Loucy (cell line): Measurements from ENCODE around the gene KITLG.

Source experiments
- H2AFZ ChIP-seq: fragments of 200-600 bp; sonication (generic); 2 replicates; pipeline ENCODE4 v1.6.0; 2016; ENCODE audit warnings: antibody characterized with exemption, mild to moderate bottlenecking, low read length, moderate library complexity
- H3F3A ChIP-seq: fragments of 200-600 bp; 2 replicates; pipeline ENCODE4 v1.6.0; 2016; ENCODE audit warnings: antibody characterized with exemption, low read depth, mild to moderate bottlenecking
- H3K27me3 ChIP-seq: fragments of 200-600 bp; sonication (generic); 2 replicates; pipeline ENCODE4 v1.6.1; 2014; ENCODE audit warnings: low read length, mild to moderate bottlenecking; ENCODE audit not compliant: insufficient read depth, poor library complexity, severe bottlenecking
- H3K36me3 ChIP-seq: fragments of 200-600 bp; sonication (generic); 2 replicates; pipeline ENCODE4 v1.6.1; 2016; ENCODE audit warnings: low read length; ENCODE audit not compliant: insufficient read depth
- H3K4me1 ChIP-seq: fragments of 200-600 bp; sonication (generic); 2 replicates; pipeline ENCODE4 v1.5.1; 2014; ENCODE audit warnings: low read length, mild to moderate bottlenecking; ENCODE audit not compliant: insufficient read depth, poor library complexity, severe bottlenecking
- H3K4me2 ChIP-seq: fragments of 200-600 bp; sonication (generic); 2 replicates; pipeline ENCODE4 v1.6.0; 2014; ENCODE audit warnings: antibody characterized with exemption, low read length, low read depth, mild to moderate bottlenecking; ENCODE audit not compliant: poor library complexity, severe bottlenecking
- H3K4me3 ChIP-seq: fragments of 200-600 bp; sonication (generic); 2 replicates; pipeline ENCODE4 v1.5.1; 2014; ENCODE audit warnings: low read length, mild to moderate bottlenecking, mixed read lengths; ENCODE audit not compliant: poor library complexity, severe bottlenecking
- H3K79me2 ChIP-seq: fragments of 200-600 bp; sonication (generic); 2 replicates; pipeline ENCODE4 v1.6.1; 2014; ENCODE audit warnings: low read length; ENCODE audit not compliant: insufficient read depth
- H3K9ac ChIP-seq: fragments of 200-600 bp; sonication (generic); 2 replicates; pipeline ENCODE4 v1.6.0; 2014; ENCODE audit warnings: mild to moderate bottlenecking, low read depth, low read length, moderate library complexity; ENCODE audit not compliant: poor library complexity, severe bottlenecking
- H3K9me2 ChIP-seq: fragments of 200-600 bp; sonication (generic); replicated peaks from 2 replicates; pipeline ENCODE4 v1.6.1; 2016; ENCODE audit warnings: low read depth, low read length, mixed read lengths
- H3K9me3 ChIP-seq: fragments of 200-600 bp; sonication (generic); 2 replicates; pipeline ENCODE4 v1.6.1; 2014; ENCODE audit warnings: mild to moderate bottlenecking, antibody characterized with exemption, low read length, low read depth; ENCODE audit not compliant: insufficient read depth
- H4K20me1 ChIP-seq: fragments of 200-600 bp; sonication (generic); 2 replicates; pipeline ENCODE4 v1.6.0; 2014; ENCODE audit warnings: antibody characterized with exemption, low read length, mild to moderate bottlenecking; ENCODE audit not compliant: insufficient read depth, poor library complexity, severe bottlenecking
- CTCF ChIP-seq: fragments of 200-600 bp; sonication (generic); conservative IDR thresholded peaks from 2 replicates; pipeline ENCODE4 v1.5.1; 2014; ENCODE audit warnings: mild to moderate bottlenecking, antibody characterized with exemption, low read length
- EZH2phosphoT487 ChIP-seq: fragments of 200-600 bp; IDR thresholded peaks from 2 replicates; pipeline ENCODE4 v1.6.1; 2018; ENCODE audit warnings: antibody characterized with exemption, mild to moderate bottlenecking, moderate library complexity, borderline replicate concordance

Gene KITLG

DNA sequence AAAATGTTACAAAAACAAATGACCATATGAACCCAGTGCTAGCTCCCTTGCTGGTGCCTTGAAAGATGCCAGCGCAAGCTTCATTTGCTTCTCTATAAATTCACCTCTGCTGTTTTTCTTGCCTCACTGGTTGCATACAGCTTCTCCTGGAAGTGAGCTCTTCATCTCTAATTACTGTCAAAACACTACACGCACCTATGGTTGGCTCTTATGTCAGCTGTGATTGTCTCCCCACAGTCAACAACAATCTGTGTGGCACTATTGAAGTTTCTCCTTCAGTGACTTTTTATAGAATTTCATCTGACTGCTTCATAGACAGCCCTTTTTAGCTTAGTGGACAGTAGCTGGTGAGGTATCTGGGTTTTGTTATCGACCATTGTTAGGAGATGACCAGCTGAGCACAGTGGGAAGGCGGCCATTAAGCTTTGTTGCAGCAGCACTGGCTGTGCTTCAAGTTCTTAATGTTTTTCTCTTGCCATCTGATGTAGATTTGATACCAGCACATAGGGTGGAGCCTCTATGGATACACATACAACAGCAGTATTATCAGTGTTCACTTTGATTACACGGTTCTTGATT lies 131.8 kb downstream of the KITLG start:
- Histone ChIP-seq H4K20me1 (no peaks in the 10 kb centered on the region), H3K9me3 (no peaks in the 10 kb centered on the region), H3K4me3 (no peak overlapping the region), H2AFZ (no peak overlapping the region), H3K9ac (no peak overlapping the region), H3K9me2 (no peaks in the 10 kb centered on the region), H3K27me3 (no peaks in the 10 kb centered on the region), H3K4me1 (no peaks in the 10 kb centered on the region), H3F3A (no peaks in the 10 kb centered on the region), H3K36me3 (no peaks in the 10 kb centered on the region), H3K79me2 (no peaks in the 10 kb centered on the region), H3K4me2 (no peak overlapping the region)
- no peak for TF ChIP-seq CTCF
- no peak for TF ChIP-seq EZH2phosphoT487

DNA sequence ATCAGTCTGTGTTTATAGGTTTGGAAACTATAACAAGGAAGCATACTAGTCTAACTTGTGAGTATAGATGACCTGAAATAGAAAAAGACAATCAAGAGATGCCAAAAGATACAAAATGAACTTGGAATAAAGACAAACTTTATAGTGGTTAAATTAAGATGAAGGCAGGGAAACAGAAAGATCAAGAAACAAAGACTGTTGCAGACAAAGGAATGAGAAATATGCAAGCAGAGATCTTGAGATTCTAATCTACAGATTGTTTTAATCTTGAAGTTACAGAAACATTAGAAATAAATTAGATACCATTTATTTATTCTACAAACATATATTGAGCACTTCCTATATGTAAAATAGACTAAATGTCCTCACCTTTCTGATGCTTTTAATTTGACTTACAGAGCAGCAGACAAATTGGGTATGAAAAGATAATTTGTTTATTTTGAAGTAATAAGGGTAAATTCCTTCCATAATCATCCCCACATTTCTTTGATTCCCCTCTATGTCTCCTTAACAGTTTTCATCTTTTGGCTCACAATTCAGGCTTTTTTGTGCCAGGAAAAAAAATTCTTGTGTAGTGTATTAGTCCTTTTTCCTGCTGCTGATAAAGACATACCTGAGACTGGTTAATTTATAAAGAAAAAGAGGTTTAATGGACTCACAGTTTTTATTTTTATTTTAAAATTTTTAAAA lies 134.4 kb downstream of the KITLG start:
- Histone ChIP-seq H3F3A (no peaks in the 10 kb centered on the region), H3K4me2 (no peak overlapping the region), H3K4me1 (no peaks in the 10 kb centered on the region), H3K9ac (no peak overlapping the region), H3K9me3 (no peaks in the 10 kb centered on the region), H3K27me3 (no peaks in the 10 kb centered on the region), H3K79me2 (no peaks in the 10 kb centered on the region), H4K20me1 (no peaks in the 10 kb centered on the region), H3K9me2 (no peaks in the 10 kb centered on the region), H3K4me3 (no peak overlapping the region), H3K36me3 (no peaks in the 10 kb centered on the region), H2AFZ (no peak overlapping the region)
- TF ChIP-seq CTCF = no peak
- TF ChIP-seq EZH2phosphoT487 = no peak

DNA sequence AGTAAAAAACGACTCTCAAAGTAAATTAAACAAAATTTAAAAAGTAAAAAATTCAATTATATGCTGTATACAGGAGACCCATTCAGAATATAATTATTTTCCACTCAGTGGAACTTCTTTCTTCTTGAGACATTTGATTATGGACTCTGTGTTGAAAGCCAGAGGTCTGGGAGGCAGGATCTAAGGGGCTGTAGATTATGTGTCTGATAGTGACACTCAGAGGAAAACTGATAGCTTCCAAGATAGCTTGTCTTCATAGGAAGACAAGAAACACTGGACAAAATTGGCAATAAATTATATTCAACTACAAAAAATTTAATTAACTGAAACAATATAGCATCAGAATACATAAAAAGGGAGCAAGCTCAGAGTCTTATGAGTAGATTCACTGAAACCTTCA lies 135.8 kb downstream of the KITLG start:
- H3K9me2 ChIP-seq = no peaks in the 10 kb centered on the region
- no peaks in the 10 kb centered on the region for H3K79me2 ChIP-seq
- no peak overlapping the region for H3K9ac ChIP-seq
- H3K4me2 ChIP-seq = no peak overlapping the region
- no peaks in the 10 kb centered on the region for H4K20me1 ChIP-seq
- H2AFZ ChIP-seq = no peak overlapping the region
- no peaks in the 10 kb centered on the region for H3K4me1 ChIP-seq
- H3K27me3 ChIP-seq = no peaks in the 10 kb centered on the region
- H3K4me3 ChIP-seq = no peak overlapping the region
- no peak for TF ChIP-seq EZH2phosphoT487
- TF ChIP-seq CTCF = no peak
- H3K36me3 ChIP-seq = no peaks in the 10 kb centered on the region
- no peaks in the 10 kb centered on the region for H3K9me3 ChIP-seq
- H3F3A ChIP-seq = no peaks in the 10 kb centered on the region
